Cerebellar nuclear complex (tissue), 1 donor: ENCODE results near the gene ADAMTS17.
"Not testable (repeated sequence)": the region's sequence is repeated elsewhere in the genome, so short reads cannot be mapped to it uniquely, and the experiment has no call there.

Experiments used
- DNase-seq, 2 experiments: peaks; one replicate each; lab custom pipeline; 2025; lab: John Stamatoyannopoulos, UW

The ADAMTS17 gene

DNA sequence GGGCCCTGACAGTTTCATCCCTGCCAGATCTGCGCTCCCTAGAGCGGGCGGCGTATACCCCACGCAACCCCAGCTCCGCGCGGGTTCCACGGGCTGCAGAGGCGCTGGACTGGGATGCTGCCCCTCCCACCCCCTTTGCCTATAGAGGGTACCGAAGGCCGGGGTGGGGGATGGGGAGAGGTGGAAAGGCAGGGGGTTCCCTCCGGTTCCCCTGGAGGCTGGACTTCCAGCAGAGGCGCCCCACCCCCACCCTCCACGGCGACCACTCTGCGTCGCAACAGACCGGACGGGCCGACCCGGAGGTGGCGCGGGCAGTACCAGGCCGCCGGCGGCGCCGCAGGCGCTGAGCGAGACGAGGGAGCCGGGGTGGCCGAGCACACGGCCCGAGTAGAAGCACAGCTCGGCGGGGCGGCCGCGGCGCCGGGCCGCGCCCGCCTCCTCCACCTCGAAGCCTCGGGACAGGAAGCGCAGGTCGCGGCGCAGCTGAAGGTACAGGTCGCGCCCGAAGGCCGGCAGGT lies 995 bp downstream of the ADAMTS17 start:
- no peak for DNase-seq

DNA sequence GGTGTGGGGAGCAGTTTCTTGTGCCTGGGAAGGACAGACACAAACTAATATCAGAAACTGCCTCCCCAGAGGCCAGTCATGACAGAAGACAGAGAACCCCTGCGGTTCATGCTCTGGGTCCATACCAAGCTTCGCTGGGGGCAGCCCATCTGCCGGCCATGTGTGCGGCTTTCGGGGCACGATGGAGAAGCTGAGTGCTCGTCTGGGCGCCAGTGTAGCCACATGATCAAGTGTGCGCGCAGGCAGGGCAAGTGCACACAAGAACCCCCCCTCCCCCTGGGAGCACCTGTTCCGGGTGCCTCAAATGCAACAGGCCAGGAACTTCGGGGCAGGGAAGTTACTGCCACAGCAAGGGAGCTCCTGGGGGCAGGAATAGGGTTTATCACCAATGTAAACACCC lies 1.8 kb downstream of the ADAMTS17 start:
- no peak for DNase-seq

DNA sequence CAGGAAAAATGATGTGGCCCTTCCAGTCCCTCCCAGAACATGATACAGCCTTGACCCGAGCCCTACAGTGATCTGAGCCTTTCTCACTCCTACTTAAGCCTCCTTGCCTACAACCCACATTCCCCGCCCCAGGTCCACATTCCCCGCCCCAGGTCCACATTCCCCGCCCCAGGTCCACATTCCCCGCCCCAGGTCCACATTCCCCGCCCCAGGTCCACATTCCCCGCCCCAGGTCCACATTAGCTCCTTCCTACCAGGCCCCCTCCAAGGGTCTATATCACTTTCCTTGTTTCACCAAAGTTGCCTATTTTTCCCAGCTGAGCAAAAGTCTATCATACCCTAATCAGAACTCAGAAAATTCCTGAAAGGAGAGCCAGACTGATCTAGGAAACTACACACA lies 2.3 kb downstream of the ADAMTS17 start:
- DNase-seq = not testable (repeated sequence)

DNA sequence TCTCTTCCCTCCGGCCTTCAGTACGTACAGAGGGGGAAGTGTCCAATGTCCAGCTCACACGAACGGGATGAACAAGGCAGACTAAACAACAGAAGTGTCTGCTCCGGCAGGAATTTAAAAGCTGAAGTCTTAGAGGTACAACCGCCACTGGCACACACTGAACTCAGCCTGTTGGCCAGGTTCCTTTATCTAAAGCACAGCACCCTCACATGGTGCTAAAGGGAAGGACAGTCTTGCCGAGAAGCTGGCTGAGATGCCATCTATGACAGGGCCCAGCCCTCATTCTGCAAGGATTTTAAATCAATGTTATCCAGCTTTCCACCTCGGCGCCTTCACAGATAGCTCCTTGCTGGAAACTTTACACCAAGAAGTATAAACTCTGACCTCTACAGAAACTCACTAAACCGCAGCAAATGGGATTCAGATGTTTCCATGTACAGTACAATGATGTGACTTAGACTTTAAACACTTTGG lies 2.8 kb downstream of the ADAMTS17 start:
- peak in 1 of 2 experiments; percentile 4 for DNase-seq

DNA sequence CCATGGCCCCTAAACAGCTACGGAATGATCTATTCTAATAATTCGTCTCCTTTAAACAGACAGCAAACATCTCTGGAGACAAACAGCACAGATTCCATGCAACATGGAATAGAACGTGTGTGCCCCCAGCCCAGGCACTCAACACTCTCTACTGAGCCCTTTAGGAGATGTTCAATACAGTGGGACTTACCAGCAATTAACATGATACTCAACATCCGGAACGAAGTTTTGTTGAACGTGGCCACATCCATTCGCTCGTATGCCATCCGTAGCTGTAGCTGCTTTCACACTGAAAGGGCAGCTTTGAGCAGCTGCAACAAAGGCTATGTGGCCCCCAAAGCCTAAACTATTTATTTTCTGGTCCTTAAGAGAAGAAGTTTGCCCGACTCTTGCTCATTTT lies 3.5 kb downstream of the ADAMTS17 start:
- DNase-seq = no peak

DNA sequence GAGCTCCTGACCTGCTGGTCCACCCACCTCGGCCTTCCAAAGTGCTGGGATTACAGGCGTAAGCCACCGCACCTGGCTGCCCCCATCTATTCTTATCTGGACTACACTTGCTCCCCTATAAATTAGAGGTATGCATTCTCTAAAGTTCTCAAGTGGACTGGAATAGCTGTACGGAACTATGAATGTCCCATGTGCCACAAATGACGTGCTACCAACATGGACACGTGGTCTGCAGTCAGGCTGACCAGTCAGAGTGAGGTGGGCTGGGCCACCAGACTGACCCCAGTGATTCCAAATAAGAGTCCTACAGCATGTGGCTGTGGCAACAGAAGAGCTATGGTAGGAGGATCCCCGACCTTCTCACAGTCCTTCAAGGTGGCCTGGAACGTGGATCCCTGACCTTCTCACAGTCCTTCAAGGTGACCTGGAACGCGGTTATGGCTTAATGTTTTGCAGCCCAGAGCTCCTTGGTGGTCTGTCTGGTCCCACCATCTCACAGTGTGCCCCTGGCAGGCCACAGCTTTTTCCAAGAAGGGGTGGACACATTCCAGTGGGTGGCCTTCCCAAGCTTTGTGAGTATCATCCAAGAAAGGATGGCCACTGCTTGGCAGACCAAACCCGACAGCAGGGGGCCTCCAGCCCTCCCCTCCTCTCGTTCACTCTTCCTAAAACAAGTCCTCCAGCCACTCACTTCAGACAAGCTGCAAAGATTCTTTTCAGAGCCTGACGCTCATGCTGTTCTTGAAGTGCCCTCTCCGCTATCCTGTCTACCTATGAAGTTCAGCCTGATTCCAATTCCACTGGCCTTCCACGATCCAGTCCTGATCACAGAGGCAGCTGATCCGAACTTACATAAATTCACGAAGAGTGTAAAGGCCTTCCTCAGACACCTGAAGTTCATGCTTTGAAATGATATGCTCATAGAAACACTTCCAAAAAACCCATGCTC lies 4.4 kb downstream of the ADAMTS17 start:
- no peak for DNase-seq

DNA sequence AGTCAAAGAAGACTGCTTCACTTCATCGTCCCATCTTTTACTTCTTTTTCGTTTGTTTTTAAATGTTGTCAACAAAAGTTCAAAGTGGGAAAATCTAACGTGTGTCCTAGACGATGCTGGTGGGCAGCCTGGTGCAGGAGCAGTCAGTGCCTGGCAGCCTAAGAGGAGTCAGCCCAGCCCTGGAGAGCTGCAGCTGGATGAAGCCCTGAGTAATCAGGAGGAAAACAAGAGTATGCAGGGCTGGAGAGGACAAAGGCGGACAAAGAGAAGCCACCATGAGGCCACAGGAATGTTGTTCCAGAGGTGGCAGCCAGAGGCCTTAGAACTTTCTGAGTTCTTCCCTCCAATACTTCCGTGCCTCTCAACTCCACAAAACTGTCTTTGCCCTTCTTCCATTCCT lies 5.7 kb downstream of the ADAMTS17 start:
- DNase-seq = no peak

DNA sequence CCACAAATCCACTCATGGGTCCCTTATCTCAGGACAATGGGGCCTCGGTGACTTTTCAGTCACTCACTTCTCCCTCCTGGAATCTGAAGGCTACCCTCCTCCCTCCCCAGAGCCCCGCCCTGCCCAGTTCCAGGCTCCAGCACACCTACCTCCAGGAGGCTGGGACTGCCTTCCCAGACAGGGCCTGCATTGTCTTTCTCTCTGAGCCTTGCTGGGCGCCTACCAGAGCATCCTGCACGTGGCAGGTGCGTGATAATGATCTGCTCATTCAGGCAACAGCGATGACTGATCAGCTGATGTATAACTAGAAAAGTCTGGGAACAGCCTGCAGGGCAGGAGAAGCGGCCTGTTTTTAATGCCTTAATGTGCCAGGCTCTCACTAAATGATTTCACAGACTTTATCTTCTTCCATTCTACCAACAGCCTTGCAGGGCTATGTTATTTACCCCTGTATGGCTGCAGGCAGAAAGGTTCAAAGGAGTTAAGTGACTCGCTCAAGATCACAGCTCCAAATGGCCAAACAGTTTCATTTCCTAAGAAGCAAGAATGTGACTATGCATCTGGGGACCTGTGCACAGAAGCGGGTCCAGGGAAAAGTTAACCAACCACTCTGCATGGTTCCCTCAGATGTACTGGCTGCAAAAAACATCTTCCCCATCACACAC lies 6.3 kb downstream of the ADAMTS17 start:
- DNase-seq = no peak

DNA sequence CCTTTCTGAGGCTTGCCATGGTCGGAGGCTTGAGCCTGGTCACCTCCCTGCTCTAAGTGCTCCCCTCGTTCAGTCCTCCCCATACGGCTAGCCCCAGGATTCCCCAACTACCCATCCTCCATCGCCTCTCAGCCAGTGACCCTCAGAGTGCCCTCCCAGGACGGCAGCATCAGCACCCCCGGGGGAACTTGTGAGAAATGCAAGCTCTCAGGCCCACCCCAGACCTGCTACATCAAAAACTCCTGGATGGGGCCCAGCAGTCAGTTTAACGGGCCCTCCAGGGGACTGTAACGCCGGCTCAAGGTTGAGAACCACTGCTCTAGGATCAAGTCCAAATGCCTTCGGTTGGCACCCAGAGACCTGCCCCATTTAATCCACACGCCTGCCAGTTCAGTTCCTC lies 6.9 kb downstream of the ADAMTS17 start:
- no peak for DNase-seq

DNA sequence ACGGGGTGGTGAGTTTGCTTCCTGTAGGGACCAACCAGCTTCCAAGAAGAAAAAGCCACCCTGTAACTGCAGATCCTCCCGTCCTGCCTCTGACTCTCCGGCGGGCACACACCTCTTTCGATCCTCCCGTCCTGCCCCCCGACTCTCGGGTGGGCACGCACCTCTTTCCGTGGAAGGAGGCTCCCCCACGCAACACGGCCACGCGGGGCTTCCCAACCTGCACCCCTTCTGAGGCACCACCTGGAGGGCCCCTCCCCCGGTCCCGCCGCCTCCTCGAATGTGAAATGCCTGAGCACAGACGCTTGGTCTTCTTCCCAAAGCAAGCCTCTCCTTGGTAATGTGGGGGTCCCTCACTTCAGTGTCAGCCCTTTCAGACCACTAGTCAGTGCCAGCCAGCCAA lies 7.3 kb downstream of the ADAMTS17 start:
- no peak for DNase-seq

DNA sequence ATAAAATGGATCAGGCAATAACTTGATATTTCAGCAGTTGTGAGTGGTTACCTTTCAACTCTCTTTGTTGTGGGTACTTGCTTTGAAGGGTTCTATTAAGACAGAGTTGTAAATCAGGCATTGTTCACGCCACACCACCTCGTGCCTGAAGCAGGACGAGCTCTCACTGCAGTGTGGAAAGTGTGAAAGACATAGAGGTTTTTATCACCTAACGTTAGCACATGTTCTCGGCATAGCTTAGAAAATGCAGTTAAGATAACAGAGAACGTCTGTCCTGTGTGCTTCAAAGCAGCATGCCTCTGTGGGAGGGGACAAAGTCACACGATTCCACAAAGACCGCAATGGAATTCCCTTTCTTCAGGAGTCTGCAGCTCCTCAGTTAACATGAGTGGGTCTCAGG lies 7.8 kb downstream of the ADAMTS17 start:
- DNase-seq = no peak

DNA sequence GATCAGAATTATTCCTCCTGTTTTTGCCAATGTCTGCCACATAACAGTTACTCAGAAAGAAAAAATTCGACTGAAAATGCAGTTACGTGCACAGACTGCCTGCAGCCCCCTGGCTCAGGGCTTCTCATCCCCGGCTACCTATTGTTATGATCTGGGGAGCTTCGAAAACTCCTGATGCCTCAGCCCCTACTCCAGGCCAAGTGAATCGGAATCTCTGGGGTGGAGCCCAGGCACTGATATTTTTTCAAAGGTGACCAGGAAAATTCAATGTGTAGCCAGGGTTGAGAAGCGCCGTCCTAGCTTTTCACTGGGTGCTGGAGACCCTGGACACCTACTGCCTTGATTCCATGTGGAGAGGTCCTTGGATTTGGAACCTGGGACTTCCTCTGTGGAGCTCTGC lies 8.5 kb downstream of the ADAMTS17 start:
- DNase-seq = no peak

DNA sequence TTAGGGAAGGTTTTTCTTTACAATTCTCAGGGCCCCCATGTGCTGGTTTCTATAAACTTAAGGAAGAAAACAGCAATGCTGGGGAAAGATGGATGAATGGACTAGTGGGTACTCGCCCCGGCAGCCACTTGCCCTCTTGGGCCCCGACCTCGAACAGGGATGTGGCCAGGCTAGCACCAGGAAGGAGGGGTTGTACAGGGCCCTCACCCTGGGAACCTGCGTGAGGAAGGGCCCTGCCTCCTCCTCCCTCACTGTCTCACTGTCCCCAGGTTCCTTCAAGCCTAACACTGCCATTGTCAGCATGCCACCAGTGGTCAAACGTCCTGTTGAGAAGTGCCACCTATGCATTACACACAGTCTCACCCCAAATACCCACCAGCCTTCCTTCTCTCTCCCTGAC lies 9.1 kb downstream of the ADAMTS17 start:
- no peak for DNase-seq

DNA sequence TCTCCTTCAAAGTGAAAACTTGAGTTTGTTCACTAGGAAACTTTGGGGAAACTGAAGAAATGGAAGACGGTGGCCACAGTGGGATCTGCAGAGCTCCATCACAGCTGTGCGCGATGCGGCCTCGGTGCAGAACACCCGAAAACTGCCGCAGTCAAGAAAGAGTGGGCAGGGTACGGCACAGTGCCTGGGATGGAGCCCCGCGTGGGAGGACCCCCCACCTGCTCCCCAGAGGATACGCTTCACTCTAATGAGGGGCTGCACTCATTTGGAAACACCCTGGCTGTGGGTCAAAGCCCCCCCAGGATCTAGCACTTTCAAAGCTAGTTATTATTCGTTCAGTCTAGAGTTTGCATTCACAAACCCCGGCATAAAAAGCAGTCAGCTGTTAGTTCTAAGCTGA lies 9.5 kb downstream of the ADAMTS17 start:
- DNase-seq = no peak

DNA sequence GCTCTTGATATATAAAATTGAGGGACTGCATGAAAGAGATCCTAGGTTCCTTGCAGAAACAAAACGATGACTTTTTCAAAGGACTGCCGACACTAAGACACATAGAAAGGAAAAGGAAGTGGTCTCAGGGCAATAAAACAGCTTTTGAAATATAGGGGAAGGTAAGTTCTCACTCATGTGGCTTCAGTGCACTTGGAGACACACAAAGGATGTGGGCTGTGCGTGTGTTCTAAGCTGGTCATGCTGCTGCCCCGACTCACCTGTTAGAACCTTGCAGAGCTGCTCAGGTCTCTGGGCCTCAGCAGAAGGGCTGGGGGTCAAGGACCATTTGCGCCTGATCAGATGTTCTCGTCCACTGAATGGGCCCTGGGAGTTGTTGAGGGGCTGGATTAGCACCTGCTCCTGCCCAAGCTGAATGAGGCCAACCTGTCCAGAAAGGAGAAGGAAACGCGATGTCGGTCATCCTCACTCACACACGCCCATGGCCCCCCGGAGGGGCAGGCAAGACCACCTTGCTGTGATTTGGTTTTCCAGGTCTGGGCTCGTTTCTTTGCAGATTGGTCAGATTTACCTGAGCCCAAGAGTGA lies 11.1 kb downstream of the ADAMTS17 start:
- no peak for DNase-seq

DNA sequence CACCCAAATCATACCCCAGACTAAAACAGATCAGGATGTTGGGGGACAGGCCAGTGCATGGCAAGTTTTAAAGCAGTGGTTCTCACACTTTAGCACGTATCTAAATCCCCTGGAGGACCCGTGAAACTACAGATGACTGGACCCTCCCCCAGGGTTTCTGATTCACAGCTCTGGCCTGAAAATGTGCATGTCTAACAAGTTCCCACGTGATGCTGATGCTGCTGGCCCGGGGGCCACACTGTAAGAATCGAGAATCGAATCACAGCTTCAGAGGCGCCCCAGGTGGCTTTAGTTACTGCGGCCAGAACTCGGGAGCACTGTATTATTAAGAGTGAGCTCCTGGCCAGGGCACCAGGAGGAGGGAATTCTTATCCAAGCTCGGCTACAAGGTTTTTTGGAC lies 11.6 kb downstream of the ADAMTS17 start:
- DNase-seq = no peak

DNA sequence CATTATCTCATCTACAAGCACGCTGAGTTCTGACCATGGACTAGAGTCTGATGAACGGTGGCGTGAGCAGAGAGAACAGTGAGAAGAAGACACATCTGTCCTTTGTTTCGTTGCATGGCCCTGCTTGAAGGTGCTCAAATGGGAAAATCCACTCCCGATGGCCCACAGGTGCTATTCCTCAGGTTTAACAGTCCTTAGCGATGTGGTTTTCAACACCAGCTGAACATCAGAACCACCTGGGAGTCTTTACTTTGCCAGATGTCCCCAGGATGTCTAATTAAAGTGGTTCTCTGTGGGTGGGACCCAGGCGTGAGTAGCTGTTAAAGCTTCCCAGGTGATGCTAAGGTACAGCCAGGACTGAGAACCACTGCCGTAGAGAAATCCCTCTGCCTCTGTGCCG lies 13.0 kb downstream of the ADAMTS17 start:
- DNase-seq = no peak

DNA sequence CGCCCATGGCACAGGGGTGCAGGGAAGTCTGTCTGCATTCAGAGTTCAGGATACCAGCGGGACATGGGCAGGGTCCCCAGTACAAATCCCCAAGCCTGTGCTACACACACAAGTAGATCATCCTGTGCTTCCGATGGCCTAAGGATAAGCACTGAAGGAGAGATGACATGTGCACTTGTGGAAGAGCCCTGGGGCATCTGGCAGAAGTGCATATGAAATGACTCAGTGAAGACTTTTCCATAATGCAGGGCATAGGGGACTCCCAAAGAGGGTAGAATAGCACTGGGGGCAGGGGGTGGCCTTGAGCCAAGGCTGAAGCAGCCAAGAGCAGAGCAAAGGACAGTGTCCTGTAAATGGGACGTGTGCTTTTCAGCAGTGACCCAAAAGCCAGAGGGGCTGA lies 22.9 kb downstream of the ADAMTS17 start:
- no peak for DNase-seq

DNA sequence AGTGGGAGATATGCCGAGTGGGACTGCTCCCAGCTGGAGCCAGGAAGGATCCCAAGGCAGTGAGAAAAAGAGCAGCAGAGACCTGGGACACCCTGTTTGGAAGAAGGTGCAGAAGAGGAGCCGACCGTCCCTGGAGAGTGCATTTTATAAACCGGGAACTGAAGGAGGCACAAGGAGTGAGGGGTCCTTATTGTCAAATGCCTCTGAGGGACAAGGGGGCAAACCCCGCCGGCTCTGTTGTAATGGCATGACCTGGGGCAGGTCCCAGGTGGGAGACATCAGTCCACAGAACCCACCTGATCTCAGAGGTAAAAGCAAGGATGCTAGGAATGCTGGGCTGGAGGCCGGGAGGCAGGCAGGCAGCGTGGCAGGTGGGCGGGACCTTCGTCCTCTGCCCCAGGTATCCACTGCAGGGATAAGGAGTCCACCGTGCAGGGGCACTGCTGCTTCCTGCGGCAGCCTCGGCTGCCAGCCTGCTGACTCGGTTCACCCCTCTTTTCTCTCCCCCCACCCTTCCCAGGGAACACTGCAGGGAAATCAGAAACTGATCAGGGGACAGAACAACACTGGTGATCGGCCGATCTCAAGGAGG lies 26.9 kb downstream of the ADAMTS17 start:
- DNase-seq = no peak

DNA sequence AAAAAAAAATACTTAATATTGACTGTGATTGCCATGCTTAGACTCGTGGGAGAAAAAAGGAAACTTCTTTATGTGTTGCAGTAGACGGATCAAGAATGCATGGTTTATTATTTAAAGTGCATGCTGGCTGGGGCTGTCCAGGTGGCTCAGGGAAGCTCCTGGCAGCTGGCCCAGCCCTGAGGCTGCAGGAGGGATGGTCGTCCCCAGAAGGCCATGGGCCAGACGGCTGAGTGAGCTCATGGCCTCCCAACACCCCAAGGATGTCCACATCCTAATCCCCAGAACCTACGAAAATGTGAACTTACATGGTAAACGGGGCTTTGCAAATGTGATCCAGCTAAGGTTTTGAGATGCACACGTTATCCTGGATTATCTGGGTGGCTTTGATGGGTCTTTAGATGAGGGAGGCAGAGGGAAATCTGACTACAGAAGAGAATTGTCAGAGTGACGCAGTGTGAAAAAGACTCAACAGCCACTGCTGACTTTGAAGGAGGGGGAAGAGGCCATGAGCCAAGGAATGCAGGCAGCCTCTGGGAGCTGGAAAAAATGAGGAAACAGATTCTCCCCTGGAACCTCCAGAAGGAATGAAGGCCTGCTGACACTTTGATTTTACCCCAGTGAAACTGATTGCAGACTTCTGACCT lies 29.8 kb downstream of the ADAMTS17 start:
- DNase-seq = no peak

DNA sequence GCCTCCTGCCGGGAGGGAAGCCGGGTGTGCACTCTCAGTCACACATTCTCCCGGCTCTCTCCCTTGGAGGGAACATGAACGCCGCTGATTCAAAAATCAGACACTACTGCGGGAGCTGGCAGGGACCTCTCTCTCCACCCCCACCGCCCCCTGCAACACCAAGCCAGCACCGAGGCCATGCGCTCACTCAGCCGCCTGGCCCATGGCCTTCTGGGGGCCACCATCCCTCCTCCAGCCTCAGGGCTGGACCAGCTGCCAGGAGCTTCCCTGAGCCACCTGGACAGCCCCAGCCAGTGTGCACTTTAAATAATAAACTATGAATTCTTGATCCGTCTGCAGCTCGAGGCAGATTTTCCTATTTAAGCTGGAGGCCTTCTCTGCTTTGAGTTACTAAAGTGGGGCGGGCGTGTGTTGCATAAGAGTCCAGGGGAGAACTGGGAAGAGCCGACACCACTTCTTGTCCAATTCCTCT lies 30.6 kb downstream of the ADAMTS17 start:
- DNase-seq = no peak
